HepG2 (cell line): ENCODE measurements around the gene LSM12. TPM values are rescaled to one million over a fixed set of nuclear protein-coding genes. Genes with fewer than 3 reads are reported as not detected.
A peak's percentile ranks its signal among the peaks of the same experiment; 100 is the strongest.

Experiments
- ATAC-seq: fragments of 200-7000 bp; cut with Tn5 transposase; 3 replicates; pipeline ENCODE4 v1.9.1; 2020; ENCODE audit warnings: mild to moderate bottlenecking, moderate library complexity
- BruUV-seq: library from RNA; stranded (reverse); fragments of 400-500 nt; replicated peaks from 2 replicates; lab custom pipeline; 2021; lab: Mats Ljungman, UMichigan
- CTCF ChIA-PET: fragments of 300-600 bp; formaldehyde crosslinking; extraction: SDS; loops from one replicate; lab custom pipeline; 2021; ENCODE audit warnings: low total read pairs, inconsistent platforms, low intra/inter-chr PET ratio; lab: Yijun Ruan, JAX
- POLR2A ChIA-PET: fragments of 350-600 bp; sonication (Branson Sonifier 250); formaldehyde crosslinking; loops from one replicate; lab custom pipeline; 2020; ENCODE audit warnings: antibody characterized with exemption, inconsistent platforms; lab: Yijun Ruan, JAX
- DNase-seq: peaks from one replicate; pipeline ENCODE4 v3.0.0-alpha.2; 2015; ENCODE audit warnings: low spot score
- FAIRE-seq: peaks from 3 replicates; lab custom pipeline; 2011; peaks lifted over from hg19 to GRCh38; lab: Jason Lieb, UNC
- H2AFZ ChIP-seq: one replicate; pipeline ENCODE4 v1.6.1; 2011; ENCODE audit warnings: low read length, inconsistent platforms
- H3K27ac ChIP-seq: fragments of 300-600 bp; 3 replicates; pipeline ENCODE4 v1.8.0; 2011; ENCODE audit warnings: mixed run types, mild to moderate bottlenecking, mixed read lengths, low read length, inconsistent platforms; ENCODE audit not compliant: insufficient read depth; ENCODE audit errors: extremely low read length
- H3K27me3 ChIP-seq, 2 experiments: fragments of 200-600 bp in 1 of 2; 2 replicates in 1 of 2; 3 replicates in 1 of 2; pipeline versions ENCODE4 v1.6.0 to v1.8.0; 2011; ENCODE audit warnings: low read length in 2 of 2, mild to moderate bottlenecking in 2 of 2, moderate library complexity in 2 of 2, inconsistent platforms in 1 of 2; ENCODE audit not compliant: insufficient read depth in 2 of 2, control insufficient read depth in 1 of 2
- H3K36me3 ChIP-seq, 2 experiments: fragments of 200-600 bp in 1 of 2; replicated peaks in 1 of 2; 2 replicates in 1 of 2; 3 replicates in 1 of 2; pipeline versions ENCODE4 v1.5.1 to v1.8.0; 2011; ENCODE audit warnings: low read length in 2 of 2, inconsistent platforms in 1 of 2; ENCODE audit not compliant: insufficient read depth in 2 of 2, control insufficient read depth in 1 of 2
- H3K4me1 ChIP-seq: 2 replicates; pipeline ENCODE4 v1.5.1; 2012; ENCODE audit warnings: low read length, inconsistent platforms; ENCODE audit not compliant: insufficient read depth
- H3K4me2 ChIP-seq: 2 replicates; pipeline ENCODE4 v1.6.0; 2011; ENCODE audit warnings: low read depth, low read length, inconsistent platforms
- H3K4me3 ChIP-seq, 3 experiments: fragments of 200-600 bp in 1 of 3; sonication (generic), shearing (Covaris generic) in 1 of 3; replicated peaks in 1 of 3; 2 replicates each; pipeline ENCODE4 v1.5.1; 2011 to 2016; ENCODE audit warnings: low read length in 3 of 3, inconsistent platforms in 2 of 3, low read depth in 2 of 3, mild to moderate bottlenecking in 2 of 3, control low read depth in 1 of 3, mixed read lengths in 1 of 3; ENCODE audit not compliant: insufficient read depth in 1 of 3
- H3K79me2 ChIP-seq: one replicate; pipeline ENCODE4 v1.6.1; 2011; ENCODE audit warnings: low read length, inconsistent platforms; ENCODE audit not compliant: insufficient read depth
- H3K9ac ChIP-seq: 2 replicates; pipeline ENCODE4 v1.6.0; 2011; ENCODE audit warnings: mild to moderate bottlenecking, low read depth, low read length, inconsistent platforms; ENCODE audit not compliant: insufficient read depth
- H3K9me3 ChIP-seq: 2 replicates; pipeline ENCODE4 v1.5.1; 2012; ENCODE audit warnings: mild to moderate bottlenecking, low read length
- H4K20me1 ChIP-seq: 2 replicates; pipeline ENCODE4 v1.6.0; 2011; ENCODE audit warnings: inconsistent platforms, mild to moderate bottlenecking, low read length, moderate library complexity; ENCODE audit not compliant: insufficient read depth
- ELF4 ChIP-seq: sonication (generic); formaldehyde crosslinking; IDR thresholded peaks from 2 replicates; pipeline ENCODE4 v1.5.0; 2020; ENCODE audit warnings: missing genetic modification reagents, mild to moderate bottlenecking, moderate library complexity, borderline replicate concordance
- FOXP1 ChIP-seq, 2 experiments: fragments of 450-650 bp in 1 of 2; IDR thresholded peaks; 2 replicates each; pipeline ENCODE4 v1.6.1; 2017 to 2018; ENCODE audit warnings: antibody characterized with exemption in 1 of 2
- HMGXB3 ChIP-seq: sonication (generic); formaldehyde crosslinking; IDR thresholded peaks from 2 replicates; pipeline ENCODE4 v1.4.0; 2020; ENCODE audit warnings: missing genetic modification reagents, borderline replicate concordance
- HNF1B ChIP-seq: sonication (generic); formaldehyde crosslinking; IDR thresholded peaks from 2 replicates; pipeline ENCODE4 v1.5.1; 2020; ENCODE audit warnings: mild to moderate bottlenecking, moderate library complexity, missing genetic modification reagents
- HOXA3 ChIP-seq: sonication (generic); formaldehyde crosslinking; IDR thresholded peaks from 2 replicates; pipeline ENCODE4 v1.5.0; 2020; ENCODE audit warnings: missing genetic modification reagents
- ZNF235 ChIP-seq: sonication (generic); formaldehyde crosslinking; IDR thresholded peaks from 2 replicates; pipeline ENCODE4 v1.8.1; 2023; ENCODE audit warnings: mild to moderate bottlenecking, missing genetic modification reagents, borderline replicate concordance
- ZNF720 ChIP-seq: sonication (generic); formaldehyde crosslinking; IDR thresholded peaks from 2 replicates; pipeline ENCODE4 v1.4.0; 2020; ENCODE audit warnings: missing genetic modification reagents
- ZNF772 ChIP-seq: sonication (generic); formaldehyde crosslinking; IDR thresholded peaks from 2 replicates; pipeline ENCODE4 v1.5.0; 2020; ENCODE audit warnings: mild to moderate bottlenecking, missing genetic modification reagents
- ZXDC ChIP-seq: sonication (generic); formaldehyde crosslinking; IDR thresholded peaks from 2 replicates; pipeline ENCODE4 v1.5.0; 2020; ENCODE audit warnings: mild to moderate bottlenecking, missing genetic modification reagents
- ZZZ3 ChIP-seq: sonication (generic); formaldehyde crosslinking; IDR thresholded peaks from 2 replicates; pipeline ENCODE4 v1.4.0; 2020; ENCODE audit warnings: missing genetic modification reagents, mild to moderate bottlenecking, borderline replicate concordance
- WGBS: methylation state at CpG from one replicate; pipeline ENCODE4 v1.1.6; 2017; ENCODE audit warnings: low lambda C conversion rate; 5-methylcytosine and 5-hydroxymethylcytosine counted together
- in situ Hi-C: cut with HindIII; loops from 2 replicates; pipeline ENCODE4 v1.10.0; 2017; ENCODE audit warnings: low pct_unique_long_range_greater_than_20kb; ENCODE audit not compliant: extremely low pct_ligation_motif_present
- intact Hi-C: fragments of 100-400 bp; cut with micrococcal nuclease; formaldehyde crosslinking; loops from one replicate; pipeline ENCODE4 v1.10.0; 2022; ENCODE audit not compliant: unreplicated experiment
- polyA plus RNA-seq, 8 experiments: library from polyadenylated mRNA; depleted of rRNA in 3 of 8; stranded (reverse) in 7 of 8; unstranded in 1 of 8; fragments of >200 nt; fragmentation: Illumina TruSeq in 4 of 8; extraction: Trizol in 4 of 8; gene quantifications; 2 replicates each; pipeline versions ENCODE4 v1.2.1 to v1.2.3, GENCODE V29; 2011 to 2016; ENCODE audit warnings: low read depth in 4 of 8, missing spikeins in 1 of 8, mixed read lengths in 1 of 8; ENCODE audit not compliant: insufficient read depth in 1 of 8
- total RNA-seq, 5 experiments: library from RNA; depleted of rRNA; stranded (reverse); fragments of >200 nt; fragmentation: Illumina TruSeq; extraction: Trizol; gene quantifications; 2 replicates each; pipeline ENCODE4 v1.2.3, GENCODE V29; 2016; ENCODE audit warnings: low read depth in 1 of 5

LSM12 gene
- total and polyA plus RNA-seq, 2 of the 13 experiments (the other 11 are each of a cell fraction or from before 2014, with no cell fraction given), result 52.8 to 55.7 TPM

- TF ChIP-seq ZNF235 (CRISPR knock-in tag), result no peak
- 0 out of 2 replicates have a peak, but pooled peaks have one; percentile 22 for TF ChIP-seq HOXA3
- TF ChIP-seq ZXDC (CRISPR knock-in tag), result 0 out of 2 replicates have a peak, but pooled peaks have one; percentile 49
- TF ChIP-seq, all 625 proteins: peak for 8
Measured at GRCh38 chr17:44111777-44112176, 45.3 kb upstream of the LSM12 start (continued).

DNA sequence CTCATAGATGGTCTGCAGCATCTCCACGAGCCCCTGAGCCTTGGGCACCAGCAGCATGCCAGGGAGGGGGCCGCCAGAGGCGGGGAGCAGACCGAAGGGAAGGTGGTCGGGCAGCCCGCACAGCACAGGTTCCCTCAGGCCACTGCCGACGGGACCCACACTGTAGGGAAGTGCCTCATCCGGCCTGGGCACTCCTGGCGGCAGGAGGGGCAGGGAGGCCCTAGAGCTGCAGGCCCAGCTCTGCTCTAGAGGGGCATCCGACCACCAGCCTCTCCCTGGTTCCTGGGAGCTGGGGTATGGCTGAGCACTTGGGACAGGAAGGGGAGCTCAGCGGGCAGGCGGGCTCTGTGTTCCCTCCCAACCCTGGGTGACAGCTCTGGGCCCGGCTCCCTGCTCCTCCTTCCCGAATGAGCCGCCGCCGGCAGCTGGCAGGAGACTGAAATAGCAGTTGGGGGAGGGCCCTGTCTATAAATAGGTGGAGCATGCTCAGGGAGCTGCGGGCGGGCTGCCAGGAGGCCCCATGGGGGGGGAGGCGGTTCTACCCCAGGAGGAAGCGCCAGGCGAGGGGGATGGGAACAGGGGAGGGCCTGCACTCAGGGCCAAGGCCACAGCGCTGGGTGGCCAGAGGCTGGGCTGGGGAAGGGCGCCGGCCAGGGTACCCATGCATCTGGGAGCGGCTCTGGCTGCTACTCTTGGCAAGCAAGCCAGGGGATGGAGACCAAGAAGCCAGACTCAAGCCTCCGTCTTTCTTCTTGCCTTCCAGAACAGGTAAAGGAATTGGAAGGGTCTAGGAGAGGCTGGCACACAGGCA lies 44.6 kb upstream of the LSM12 start:
- peak overlapping the region; percentile 99 for H3K4me2 ChIP-seq
- intact Hi-C loops, result loop anchor here (2.0 kb wide), 3 partner anchors 14 to 40 kb away; partner anchors contain the start of gene G6PC3
- FAIRE-seq, result peak; percentile 86
- H2AFZ ChIP-seq, result no peak overlapping the region
- H3K9ac ChIP-seq, result peak overlapping the region; percentile 77
- H3K79me2 ChIP-seq, result peaks cover 40% of the 10 kb centered on the region
- H4K20me1 ChIP-seq, result peaks cover 6% of the 10 kb centered on the region; the same call in 1 of the 2 replicates
- in situ Hi-C loops, result no loop called here
- DNase-seq, result peak; percentile 96
- H3K9me3 ChIP-seq, result no peaks in the 10 kb centered on the region
- peaks cover 97% of the 10 kb centered on the region for H3K4me1 ChIP-seq
- H3K27me3 ChIP-seq, result no peaks in the 10 kb centered on the region
- peaks cover 0 to 1% of the 10 kb centered on the region in 2 experiments; a peak in 2 of 5 replicates for H3K36me3 ChIP-seq
- peak overlapping the region; percentile 76 to 86 (median 85) for H3K4me3 ChIP-seq
- peak overlapping the region; percentile 88 for H3K27ac ChIP-seq
- CTCF ChIA-PET, result interaction anchor here (1.3 kb wide), 1 partner anchor 27 kb away, joined by 4 read pairs; no protein-coding TSS in a partner anchor
- no TSS peak for BruUV-seq
- ATAC-seq, result peak; percentile 76
- POLR2A ChIA-PET, result interaction anchor here (0.6 to 6.2 kb wide), 18 partner anchors 9 to 235 kb away, joined by 3 to 83 read pairs (median 5); partner anchors contain the start of genes G6PC3, HDAC5, LSM12 and TMEM101
- WGBS, result 3% methylated on average over 8 of the region's 28 CpGs
- TF ChIP-seq ZNF720 (CRISPR knock-in tag), result no peak; the same call in 1 of the 2 replicates
- TF ChIP-seq ELF4 (CRISPR knock-in tag), result peak; percentile 84
- TF ChIP-seq HMGXB3 (CRISPR knock-in tag), result peak; percentile 87
- TF ChIP-seq ZNF772 (CRISPR knock-in tag), result peak; percentile 100
- 0 out of 2 replicates have a peak, but pooled peaks have one; percentile 84 for TF ChIP-seq ZZZ3 (CRISPR knock-in tag)
- no peak for TF ChIP-seq FOXP1 (IDR thresholded peaks at IDR 0.05)
- peak; percentile 86 for TF ChIP-seq FOXP1 (CRISPR knock-in tag; IDR thresholded peaks at IDR 0.05)
- TF ChIP-seq HNF1B (CRISPR knock-in tag), result peak; percentile 99
